ENCODE results near the gene ENTPD1.
"Not testable (repeated sequence)": the region's sequence is repeated elsewhere in the genome, so short reads cannot be mapped to it uniquely, and the experiment has no call there.

The ENTPD1 gene

DNA sequence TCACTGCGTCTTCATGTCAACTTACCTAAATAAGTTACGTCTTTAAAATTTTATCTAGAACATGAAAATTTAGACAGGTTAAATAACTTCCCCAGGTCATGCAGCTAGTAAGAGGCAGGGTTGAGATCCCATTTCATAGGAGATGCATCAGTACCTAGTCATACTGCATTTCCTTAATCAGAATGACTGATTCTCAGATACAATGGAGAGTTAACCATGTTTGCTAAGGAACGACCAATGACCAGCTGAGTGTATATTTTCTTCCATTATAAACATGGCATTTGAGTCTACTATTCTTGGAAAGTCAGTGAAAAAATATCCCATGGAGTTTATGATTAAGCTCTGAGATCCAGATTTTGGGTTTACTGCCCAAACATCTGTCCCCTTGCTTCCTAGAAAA, 39.6 kb downstream of the ENTPD1 start:
- no peaks in the 10 kb centered on the region for H4K20me1 ChIP-seq
- H3K4me2 ChIP-seq, result peak overlapping the region in 5 of 11 experiments; percentile 53 to 86 (median 72); a peak in 5 of 22 replicates
- no peak for TF ChIP-seq Cebpa-rat (IDR thresholded peaks at IDR 0.05)

DNA sequence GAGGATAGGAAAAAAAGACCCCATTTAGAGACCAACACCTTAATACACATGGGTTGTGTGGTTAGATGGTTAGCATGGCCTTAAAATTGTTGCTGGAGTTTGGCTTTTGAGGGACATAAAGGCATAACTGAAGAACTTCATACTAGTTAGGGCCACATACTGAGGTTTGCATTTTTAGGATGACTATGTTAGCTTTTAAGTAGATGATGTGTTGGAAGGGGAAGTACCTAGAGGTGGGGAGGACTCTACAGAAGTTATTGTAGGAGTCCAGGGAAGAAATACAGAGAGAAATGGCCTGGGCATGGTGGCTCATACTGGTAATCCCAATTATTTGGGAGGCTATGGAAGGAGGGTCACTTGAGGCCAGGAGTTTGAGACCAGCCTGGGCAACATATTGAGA, 40.5 kb downstream of the ENTPD1 start:
- no peak overlapping the region for H3K4me3 ChIP-seq
- H3K27me3 ChIP-seq, result no peaks in the 10 kb centered on the region
- peaks cover 0 to 18% (median 10%) of the 10 kb centered on the region in 11 experiments; a peak in 13 of 22 replicates for H3K9me3 ChIP-seq (replicated peaks in 1 of 11)
- H3K4me1 ChIP-seq, result peaks cover 5 to 57% (median 27%) of the 10 kb centered on the region in 10 experiments; a peak in 19 of 20 replicates
- H3K27ac ChIP-seq, result no peak overlapping the region
- no peak for TF ChIP-seq Cebpa-rat (IDR thresholded peaks at IDR 0.05)
- H3K36me3 ChIP-seq, result no peaks in the 10 kb centered on the region
- H3K9ac ChIP-seq, result no peak overlapping the region
- H4K20me1 ChIP-seq, result no peaks in the 10 kb centered on the region
- peak overlapping the region in 2 of 11 experiments; percentile 55 to 78; a peak in 4 of 22 replicates for H3K4me2 ChIP-seq

More for the DNA sequence above, 39.6 kb downstream of the ENTPD1 start:
- peaks cover 0 to 16% (median 10%) of the 10 kb centered on the region in 11 experiments; a peak in 12 of 22 replicates for H3K9me3 ChIP-seq (replicated peaks in 1 of 11)
- H3K4me1 ChIP-seq, result peaks cover 5 to 65% (median 27%) of the 10 kb centered on the region in 10 experiments; a peak in 19 of 20 replicates
- no peaks in the 10 kb centered on the region for H3K36me3 ChIP-seq
- no peak overlapping the region for H3K9ac ChIP-seq
- H3K27me3 ChIP-seq, result no peaks in the 10 kb centered on the region
- no peak overlapping the region for H3K27ac ChIP-seq
- no peak overlapping the region for H3K4me3 ChIP-seq

- Histone ChIP-seq H3K9ac (no peak overlapping the region), H3K36me3 (no peaks in the 10 kb centered on the region), H3K4me2 (peak overlapping the region in 2 of 11 experiments; percentile 40 to 43; a peak in 4 of 22 replicates), H3K4me3 (no peak overlapping the region), H3K4me1 (peaks cover 0 to 40% (median 13%) of the 10 kb centered on the region in 10 experiments; a peak in 18 of 20 replicates), H3K27me3 (no peaks in the 10 kb centered on the region), H4K20me1 (no peaks in the 10 kb centered on the region), H3K9me3 (replicated peaks in 1 of 11) (peaks cover 7 to 34% (median 16%) of the 10 kb centered on the region in 11 experiments; a peak in 18 of 22 replicates), H3K27ac (no peak overlapping the region)
- TF ChIP-seq Cebpa-rat (IDR thresholded peaks at IDR 0.05), result no peak
These were observed 42.3 kb downstream of the ENTPD1 start for GRCh38 chr10:95798096-95798855.

DNA sequence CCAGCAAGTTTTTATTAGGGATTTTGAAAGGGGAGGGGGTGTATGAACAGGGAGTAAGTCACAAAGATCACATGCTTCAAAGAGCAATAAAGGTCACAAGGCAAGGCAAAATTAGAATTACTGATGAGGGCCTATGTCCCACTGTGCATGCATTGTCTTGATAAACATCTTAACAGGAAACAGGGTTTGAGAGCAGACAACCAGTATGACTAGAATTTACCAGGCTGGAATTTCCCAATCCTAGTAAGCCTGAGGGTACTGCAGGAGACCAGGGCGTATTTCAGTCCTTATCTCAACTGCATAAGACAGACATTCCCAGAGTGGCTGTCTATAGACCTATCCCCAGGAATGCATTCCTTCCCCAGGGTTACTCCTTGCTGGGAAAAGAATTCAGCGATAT, 44.3 kb downstream of the ENTPD1 start:
- peaks cover 13 to 42% (median 23%) of the 10 kb centered on the region in 11 experiments; a peak in 21 of 22 replicates for H3K9me3 ChIP-seq (replicated peaks in 1 of 11)
- H3K9ac ChIP-seq, H3K4me2 ChIP-seq, H3K36me3 ChIP-seq, H4K20me1 ChIP-seq, H3K27ac ChIP-seq, H3K4me3 ChIP-seq, H3K27me3 ChIP-seq: not testable (repeated sequence)
- H3K4me1 ChIP-seq, result peaks cover 0 to 20% (median under 1%) of the 10 kb centered on the region in 10 experiments; a peak in 9 of 20 replicates

GRCh38 chr10:95806687-95807380, 50.9 kb downstream of the ENTPD1 start:
- not testable (repeated sequence) for H3K36me3 ChIP-seq, H4K20me1 ChIP-seq, H3K27ac ChIP-seq, H3K9ac ChIP-seq, H3K4me2 ChIP-seq, H3K4me3 ChIP-seq, H3K27me3 ChIP-seq, H3K4me1 ChIP-seq
- peaks cover 34 to 59% (median 48%) of the 10 kb centered on the region in 11 experiments for H3K9me3 ChIP-seq (replicated peaks in 1 of 11)

DNA sequence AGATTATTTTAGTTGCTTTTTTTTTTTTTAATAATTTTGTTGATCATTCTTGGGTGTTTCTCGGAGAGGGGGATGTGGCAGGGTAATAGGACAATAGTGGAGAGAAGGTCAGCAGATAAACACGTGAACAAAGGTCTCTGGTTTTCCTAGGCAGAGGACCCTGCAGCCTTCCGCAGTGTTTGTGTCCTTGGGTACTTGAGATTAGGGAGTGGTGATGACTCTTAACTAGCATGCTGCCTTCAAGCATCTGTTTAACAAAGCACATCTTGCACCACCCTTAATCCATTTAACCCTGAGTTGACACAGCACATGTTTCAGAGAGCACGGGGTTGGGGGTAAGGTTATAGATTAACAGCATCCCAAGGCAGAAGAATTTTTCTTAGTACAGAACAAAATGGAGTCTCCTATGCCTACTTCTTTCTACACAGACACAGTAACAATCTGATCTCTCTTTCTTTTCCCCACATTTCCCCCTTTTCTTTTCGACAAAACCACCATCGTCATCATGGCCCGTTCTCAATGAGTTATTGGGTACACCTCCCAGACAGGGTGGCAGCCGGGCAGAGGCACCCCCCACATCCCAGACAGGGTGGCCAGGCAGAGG, 52.8 kb downstream of the ENTPD1 start:
- not testable (repeated sequence) for H3K27me3 ChIP-seq, H3K9ac ChIP-seq, H3K4me3 ChIP-seq, H3K4me1 ChIP-seq, H4K20me1 ChIP-seq, H3K4me2 ChIP-seq, H3K27ac ChIP-seq, H3K36me3 ChIP-seq
- peaks cover 18 to 41% (median 35%) of the 10 kb centered on the region in 11 experiments for H3K9me3 ChIP-seq (replicated peaks in 1 of 11)

DNA sequence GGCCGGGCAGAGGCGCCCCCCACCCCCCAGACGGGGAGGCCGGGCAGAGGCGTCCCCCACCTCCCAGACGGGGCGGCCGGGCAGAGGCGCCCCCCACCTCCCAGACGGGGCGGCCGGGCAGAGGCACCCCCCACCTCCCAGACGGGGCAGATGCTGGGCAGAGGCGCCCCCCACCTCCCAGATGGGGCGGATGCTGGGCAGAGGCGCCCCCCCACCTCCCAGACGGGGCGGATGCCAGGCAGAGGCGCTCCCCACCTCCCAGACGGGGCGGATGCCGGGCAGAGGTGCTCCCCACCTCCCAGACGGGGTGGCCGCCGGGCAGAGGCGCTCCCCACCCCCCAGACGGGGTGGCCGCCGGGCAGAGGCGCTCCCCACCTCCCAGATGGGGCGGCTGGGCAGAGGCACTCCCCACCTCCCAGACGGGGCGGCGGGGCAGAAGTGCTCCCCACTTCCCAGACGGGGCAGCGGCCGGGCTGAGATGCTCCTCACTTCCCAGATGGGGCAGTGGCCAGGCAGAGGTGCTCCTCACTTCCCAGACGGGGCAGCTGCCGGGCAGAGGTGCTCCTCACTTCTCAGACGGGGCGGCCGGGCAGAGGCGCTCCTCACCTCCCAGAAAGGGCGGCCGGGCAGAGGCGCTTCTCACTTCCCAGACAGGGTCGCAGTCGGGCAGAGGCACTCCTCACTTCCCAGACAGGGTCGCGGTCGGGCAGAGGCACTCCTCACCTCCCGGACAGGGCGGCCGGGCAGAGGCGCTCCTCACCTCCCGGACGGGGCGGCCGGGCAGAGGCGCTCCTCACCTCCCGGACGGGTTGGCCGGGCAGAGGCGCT, 53.6 kb downstream of the ENTPD1 start:
- H3K4me3 ChIP-seq, result no peak overlapping the region; a peak in 1 of 20 replicates

DNA sequence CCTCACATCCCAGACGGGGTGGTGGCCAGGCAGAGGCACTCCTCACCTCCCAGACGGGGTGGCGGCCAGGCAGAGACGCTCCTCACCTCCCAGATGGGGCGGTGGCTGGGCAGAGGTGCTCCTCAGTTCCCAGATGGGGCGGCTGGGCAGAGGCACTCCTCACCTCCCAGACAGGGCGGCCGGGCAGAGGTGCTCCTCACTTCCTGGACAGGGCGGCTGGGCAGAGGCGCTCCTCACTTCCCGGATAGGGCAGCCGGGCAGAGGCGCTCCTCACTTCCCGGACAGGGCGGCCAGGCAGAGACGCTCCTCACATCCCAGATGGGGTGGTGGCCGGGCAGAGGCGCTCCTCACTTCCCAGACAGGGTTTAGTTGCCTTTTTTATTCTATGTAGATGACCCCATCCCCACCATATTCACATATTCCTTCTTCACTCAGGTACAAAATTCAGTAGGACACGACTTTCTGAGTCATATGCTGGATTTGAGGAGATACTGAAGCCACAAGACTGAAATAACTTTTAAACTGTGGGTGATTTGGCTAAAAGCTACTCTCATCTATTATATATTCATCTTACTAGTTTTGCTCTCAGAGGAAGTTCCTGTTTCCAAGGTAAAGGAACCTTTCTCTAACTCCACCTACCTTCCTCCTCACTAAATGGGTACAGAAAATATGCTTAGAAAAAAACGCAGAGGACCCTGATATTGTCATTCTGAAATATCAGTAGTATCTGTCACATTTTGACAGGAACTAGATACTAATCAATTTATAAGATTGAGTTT, 54.4 kb downstream of the ENTPD1 start:
- Histone ChIP-seq H3K4me1 (peaks cover 0 to 25% (median 3%) of the 10 kb centered on the region in 10 experiments; a peak in 8 of 20 replicates), H4K20me1 (no peaks in the 10 kb centered on the region), H3K4me3 (no peak overlapping the region; a peak in 1 of 20 replicates), H3K9ac (no peak overlapping the region), H3K36me3 (0 out of 22 replicates have a peak, but pooled peaks cover 0 to 5% (median 0%) of the 10 kb centered on the region in 11 experiments), H3K27ac (no peak overlapping the region), H3K4me2 (no peak overlapping the region), H3K9me3 (replicated peaks in 1 of 11) (peaks cover 14 to 36% (median 31%) of the 10 kb centered on the region in 11 experiments), H3K27me3 (no peaks in the 10 kb centered on the region)
- no peak for TF ChIP-seq Cebpa-rat (IDR thresholded peaks at IDR 0.05)

More for the DNA sequence above, 53.6 kb downstream of the ENTPD1 start:
- H3K9me3 ChIP-seq (replicated peaks in 1 of 11), result peaks cover 14 to 36% (median 31%) of the 10 kb centered on the region in 11 experiments
- peaks cover 0 to 17% (median 3%) of the 10 kb centered on the region in 10 experiments; a peak in 8 of 20 replicates for H3K4me1 ChIP-seq
- H3K4me2 ChIP-seq, result no peak overlapping the region
- no peak overlapping the region for H3K27ac ChIP-seq
- TF ChIP-seq Cebpa-rat (IDR thresholded peaks at IDR 0.05), result no peak
- no peak overlapping the region for H3K9ac ChIP-seq
- 0 out of 22 replicates have a peak, but pooled peaks cover 0 to 5% (median 0%) of the 10 kb centered on the region in 11 experiments for H3K36me3 ChIP-seq
- H4K20me1 ChIP-seq, result no peaks in the 10 kb centered on the region
- no peaks in the 10 kb centered on the region for H3K27me3 ChIP-seq
